LNCaP clone FGC (cell line): Measurements from ENCODE around the gene KIAA1549.
"Not testable (repeated sequence)": the region's sequence is repeated elsewhere in the genome, so short reads cannot be mapped to it uniquely, and the experiment has no call there.

Source experiments
- DNase-seq: peaks from one replicate; pipeline ENCODE4 v3.0.0-alpha.2; 2011; ENCODE audit warnings: low read depth
- H3K4me3 ChIP-seq: 2 replicates; pipeline ENCODE4 v1.5.1; 2011; ENCODE audit warnings: mild to moderate bottlenecking, low read depth, low read length, control low read depth
- TF ChIP-seq, protein P1 (sequence below): IDR thresholded peaks from 2 replicates; pipeline ENCODE4 v1.5.1; 2012; ENCODE audit warnings: mild to moderate bottlenecking; ENCODE audit not compliant: control insufficient read depth, insufficient read depth; ENCODE audit errors: extremely low read depth

KIAA1549 gene

DNA sequence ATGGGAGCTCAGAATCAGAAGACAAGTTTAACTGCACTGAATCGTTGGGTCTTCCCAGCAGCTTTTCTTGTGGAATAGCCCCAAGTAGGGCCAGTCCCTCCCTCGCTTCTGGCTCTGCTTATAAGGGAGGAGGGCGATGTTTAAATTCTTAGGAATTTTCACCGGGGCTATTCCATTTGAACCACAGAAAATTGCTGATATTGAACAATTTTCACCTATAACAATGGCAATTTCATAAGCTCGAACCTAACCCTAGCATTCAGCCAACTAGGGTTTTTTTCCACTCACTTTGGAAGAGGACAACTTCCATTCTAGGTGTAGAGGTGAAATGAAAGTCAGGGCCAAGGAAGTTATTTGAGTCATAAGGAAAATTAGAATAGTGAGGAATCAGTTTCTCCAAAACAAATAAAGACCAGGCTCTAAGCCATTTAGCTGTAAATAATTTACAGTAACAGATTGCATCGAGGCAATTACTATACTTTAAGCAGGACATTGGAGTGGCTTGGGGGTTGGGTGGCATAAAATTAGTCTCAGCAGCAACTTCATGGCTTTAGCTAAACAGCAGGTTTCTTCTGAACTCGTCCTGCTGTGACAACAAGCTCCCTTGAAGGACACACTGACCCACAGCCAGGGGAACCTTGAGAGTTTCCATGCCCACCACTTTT is 181.7 kb downstream of the KIAA1549 start:
- TF ChIP-seq, protein P1, sequence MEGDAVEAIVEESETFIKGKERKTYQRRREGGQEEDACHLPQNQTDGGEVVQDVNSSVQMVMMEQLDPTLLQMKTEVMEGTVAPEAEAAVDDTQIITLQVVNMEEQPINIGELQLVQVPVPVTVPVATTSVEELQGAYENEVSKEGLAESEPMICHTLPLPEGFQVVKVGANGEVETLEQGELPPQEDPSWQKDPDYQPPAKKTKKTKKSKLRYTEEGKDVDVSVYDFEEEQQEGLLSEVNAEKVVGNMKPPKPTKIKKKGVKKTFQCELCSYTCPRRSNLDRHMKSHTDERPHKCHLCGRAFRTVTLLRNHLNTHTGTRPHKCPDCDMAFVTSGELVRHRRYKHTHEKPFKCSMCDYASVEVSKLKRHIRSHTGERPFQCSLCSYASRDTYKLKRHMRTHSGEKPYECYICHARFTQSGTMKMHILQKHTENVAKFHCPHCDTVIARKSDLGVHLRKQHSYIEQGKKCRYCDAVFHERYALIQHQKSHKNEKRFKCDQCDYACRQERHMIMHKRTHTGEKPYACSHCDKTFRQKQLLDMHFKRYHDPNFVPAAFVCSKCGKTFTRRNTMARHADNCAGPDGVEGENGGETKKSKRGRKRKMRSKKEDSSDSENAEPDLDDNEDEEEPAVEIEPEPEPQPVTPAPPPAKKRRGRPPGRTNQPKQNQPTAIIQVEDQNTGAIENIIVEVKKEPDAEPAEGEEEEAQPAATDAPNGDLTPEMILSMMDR, result no peak
- DNase-seq, result no peak

DNA sequence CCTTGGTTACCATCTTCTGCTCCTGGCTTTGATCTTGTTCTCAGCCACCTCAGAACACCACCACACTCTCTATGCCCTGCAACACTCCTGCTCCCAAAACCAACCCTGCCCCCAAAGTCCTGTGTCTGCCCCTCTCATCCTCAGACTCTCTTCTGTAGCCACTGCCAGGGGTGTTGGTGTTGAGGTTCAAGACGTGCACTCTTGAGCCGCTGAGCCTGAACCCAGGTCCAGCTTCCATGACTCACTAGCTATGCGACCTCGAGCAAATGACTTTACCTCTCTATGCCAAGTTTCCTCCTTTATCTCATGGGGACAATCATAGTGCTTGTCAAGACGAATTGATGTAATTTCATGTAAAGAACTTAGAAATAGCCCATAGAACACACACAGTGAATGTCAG is 182.4 kb downstream of the KIAA1549 start:
- DNase-seq, result no peak
- TF ChIP-seq, protein P1, result no peak
- no peak overlapping the region for H3K4me3 ChIP-seq

More for the DNA sequence above, 181.7 kb downstream of the KIAA1549 start:
- no peak overlapping the region for H3K4me3 ChIP-seq

DNA sequence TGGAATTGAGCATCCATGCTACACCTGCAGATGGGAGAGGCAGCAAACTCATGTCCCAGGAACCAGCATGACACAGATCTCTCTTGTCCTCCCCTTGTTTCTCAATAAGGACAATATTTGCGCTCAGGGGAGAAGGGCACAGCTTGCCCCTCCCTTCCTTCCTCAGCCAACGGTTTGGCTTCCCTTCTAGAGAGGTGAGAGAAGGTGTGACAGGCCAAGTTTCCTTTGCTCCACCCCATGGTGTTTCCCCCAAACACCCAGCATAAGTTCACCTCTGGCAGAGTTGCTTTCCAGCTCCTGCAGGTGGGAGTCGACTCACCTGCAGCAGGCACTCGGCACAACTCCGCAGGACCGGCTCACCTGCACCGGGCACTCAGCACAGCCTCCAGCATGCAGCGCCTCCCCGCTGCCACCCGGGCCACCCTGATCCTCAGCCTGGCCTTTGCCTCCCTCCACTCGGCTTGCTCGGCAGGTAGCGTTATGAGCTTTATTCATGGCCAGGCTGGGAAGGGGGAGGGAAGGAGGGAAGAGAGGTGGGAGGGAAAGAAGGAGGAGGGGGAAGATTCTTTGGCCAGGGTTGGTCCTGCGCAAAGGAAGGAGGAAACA is 183.4 kb downstream of the KIAA1549 start, which contains the start of the genes ATP6V0A4 and TMEM213:
Gene ATP6V0A4, minus strand, starts transcription at position 482 of the 606 bp plus-strand sequence. CDS start 26,949 bp downstream, outside the sequence.
Gene TMEM213, plus strand, starts transcription at position 280 of the 606 bp plus-strand sequence. Its CDS starts 111 bp downstream, at position 391.
- TF ChIP-seq, protein P1, result no peak
- no peak within 1 kb of the TSS for H3K4me3 ChIP-seq
- no peak for DNase-seq

DNA sequence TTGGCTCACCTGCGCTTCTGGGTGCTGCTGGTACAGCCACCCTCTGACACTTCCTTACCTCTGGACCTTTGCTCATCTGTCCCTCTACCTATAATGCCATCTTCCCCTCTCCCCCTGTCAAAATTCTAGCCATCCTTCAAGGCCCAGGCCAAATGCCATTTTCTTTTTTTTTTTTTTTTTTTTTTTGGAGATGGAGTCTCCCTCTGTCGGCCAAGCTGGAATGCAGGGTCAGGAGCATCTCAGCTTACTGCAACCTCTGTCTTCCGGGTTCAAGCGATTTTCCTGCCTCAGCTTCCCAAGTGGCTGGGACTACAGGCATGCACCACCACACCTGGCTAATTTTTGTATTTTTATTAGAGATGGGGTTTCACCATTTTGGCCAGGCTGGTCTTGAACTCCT is 184.1 kb downstream of the KIAA1549 start:
- H3K4me3 ChIP-seq, DNase-seq: not testable (repeated sequence)

DNA sequence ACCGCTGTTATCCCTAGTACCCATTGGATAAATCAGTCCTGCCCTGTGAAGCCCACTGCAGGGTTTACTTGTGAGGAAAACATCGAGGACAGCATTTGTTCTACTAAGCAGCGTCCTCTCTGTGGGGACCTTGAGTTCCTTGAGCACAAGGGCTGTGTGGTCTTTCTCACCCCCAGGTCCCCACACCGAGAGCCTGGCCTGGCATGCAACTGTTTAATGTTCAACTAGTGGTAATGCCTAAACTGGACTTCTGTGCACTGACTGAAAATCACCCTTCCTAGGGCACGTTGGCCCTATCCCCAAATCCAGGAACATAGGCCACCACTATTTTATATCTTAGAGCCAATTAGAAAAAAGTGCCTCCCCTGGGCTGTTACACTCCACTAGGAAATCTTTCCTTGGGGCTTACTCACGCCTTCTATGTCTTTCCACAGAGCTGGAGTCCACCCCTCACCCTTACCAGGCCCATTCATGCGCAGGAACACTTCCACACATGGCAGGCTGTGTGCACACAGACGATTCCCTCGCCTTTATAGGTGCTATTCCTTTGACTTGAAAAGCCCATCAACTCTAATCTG is 185.1 kb downstream of the KIAA1549 start:
- H3K4me3 ChIP-seq, result no peak overlapping the region
- TF ChIP-seq, protein P1, result no peak
- no peak for DNase-seq

DNA sequence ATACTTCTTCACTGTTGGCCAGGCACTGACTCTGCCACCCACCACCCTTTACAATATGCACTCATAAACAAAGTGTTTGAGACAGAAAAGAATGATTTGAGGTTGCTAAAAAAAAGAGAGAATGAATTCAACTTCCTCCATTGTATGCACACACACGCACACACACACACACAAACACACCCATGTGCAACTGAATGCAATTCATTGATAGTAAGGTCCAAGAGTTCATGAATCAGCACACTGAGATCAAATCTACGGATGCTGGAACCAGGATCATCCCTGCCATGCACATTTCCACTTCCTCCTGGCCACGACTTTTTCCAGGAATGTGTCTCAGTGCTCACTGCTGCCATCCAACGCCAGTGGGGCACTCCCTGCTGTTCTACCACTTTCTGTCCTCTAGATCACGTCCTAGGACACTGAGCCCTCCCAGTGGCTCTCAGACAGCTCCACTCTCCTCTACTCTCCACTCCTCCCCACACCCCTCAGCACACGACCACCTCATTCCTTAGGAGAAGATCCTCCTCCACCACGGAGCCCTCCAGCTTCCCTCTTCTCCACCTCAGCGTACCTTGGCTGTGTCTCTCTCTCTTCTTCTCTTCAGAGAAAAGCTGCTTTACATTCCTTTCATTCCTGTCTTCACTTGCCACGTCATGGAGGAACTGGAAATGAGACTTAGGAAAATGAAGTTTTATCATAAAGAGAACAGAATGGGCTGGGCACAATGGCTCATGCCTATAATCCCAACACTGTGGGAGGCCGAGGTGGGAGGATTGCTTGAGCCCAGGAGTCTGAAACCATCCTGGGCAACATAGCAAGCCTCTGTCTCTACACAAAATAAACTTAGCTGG is 195.4 kb downstream of the KIAA1549 start:
- no peak overlapping the region for H3K4me3 ChIP-seq
- TF ChIP-seq, protein P1, result no peak
- no peak for DNase-seq

DNA sequence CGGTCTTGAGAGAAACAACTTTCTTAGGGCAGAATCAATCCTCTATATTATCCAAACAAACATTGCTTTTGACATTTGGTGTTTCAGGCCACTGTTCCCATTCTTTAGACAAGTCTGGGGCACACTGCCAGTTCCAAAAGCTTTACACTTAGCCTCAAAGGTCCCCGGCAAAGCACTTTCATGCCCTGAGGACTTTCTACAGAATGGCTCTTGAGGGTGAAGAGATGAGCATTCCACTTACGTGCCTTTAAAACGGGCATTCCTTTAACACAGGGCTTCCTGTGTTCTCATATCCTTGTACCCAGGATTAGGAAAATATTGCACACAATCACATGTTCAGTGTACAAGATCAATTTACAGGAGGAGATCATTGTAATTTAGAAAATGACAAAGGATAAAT is 196.5 kb downstream of the KIAA1549 start:
- no peak for DNase-seq

More for the DNA sequence above, 196.5 kb downstream of the KIAA1549 start:
- H3K4me3 ChIP-seq, result no peak overlapping the region
- TF ChIP-seq, protein P1, result no peak
